Hepatocyte (in vitro differentiated cells): ENCODE data around the gene MID2. TPM values are rescaled to one million over a fixed set of nuclear protein-coding genes. Genes with fewer than 3 reads are reported as not detected.

Experiments used
- DNase-seq: peaks from one replicate; pipeline ENCODE4 v3.0.0-alpha.2; 2016; ENCODE audit warnings: low spot score
- H2AFZ ChIP-seq: fragments of 200-600 bp; sonication (generic); 2 replicates; pipeline ENCODE4 v1.6.0; 2016; ENCODE audit warnings: antibody characterized with exemption, mild to moderate bottlenecking
- H3K27ac ChIP-seq: fragments of 200-600 bp; sonication (generic); 2 replicates; pipeline ENCODE4 v1.5.1; 2016; ENCODE audit warnings: mild to moderate bottlenecking
- H3K27me3 ChIP-seq: fragments of 200-600 bp; sonication (generic); 2 replicates; pipeline ENCODE4 v1.6.1; 2016
- H3K36me3 ChIP-seq: fragments of 200-600 bp; sonication (generic); replicated peaks from 2 replicates; pipeline ENCODE4 v1.5.1; 2016; ENCODE audit warnings: low read depth; ENCODE audit not compliant: insufficient read depth
- H3K4me1 ChIP-seq: fragments of 200-600 bp; sonication (generic); 2 replicates; pipeline ENCODE4 v1.5.1; 2016; ENCODE audit warnings: mild to moderate bottlenecking, moderate library complexity; ENCODE audit not compliant: insufficient read depth
- H3K4me2 ChIP-seq: fragments of 200-600 bp; sonication (generic); 2 replicates; pipeline ENCODE4 v1.6.0; 2016
- H3K4me3 ChIP-seq: fragments of 200-600 bp; sonication (generic); 2 replicates; pipeline ENCODE4 v1.5.1; 2016; ENCODE audit warnings: mild to moderate bottlenecking
- H3K79me2 ChIP-seq: fragments of 200-600 bp; sonication (generic); 2 replicates; pipeline ENCODE4 v1.6.0; 2017; ENCODE audit warnings: mild to moderate bottlenecking
- H3K9me2 ChIP-seq: fragments of 200-600 bp; sonication (generic); replicated peaks from 2 replicates; pipeline ENCODE4 v1.6.0; 2017; ENCODE audit warnings: mild to moderate bottlenecking; ENCODE audit not compliant: insufficient read depth
- H3K9me3 ChIP-seq: fragments of 200-600 bp; sonication (generic); 2 replicates; pipeline ENCODE4 v1.5.1; 2016; ENCODE audit warnings: low read depth, mild to moderate bottlenecking
- H4K20me1 ChIP-seq: fragments of 200-600 bp; sonication (generic); 2 replicates; pipeline ENCODE4 v1.6.0; 2016; ENCODE audit warnings: mild to moderate bottlenecking; ENCODE audit not compliant: insufficient read depth, poor library complexity, severe bottlenecking
- EZH2 ChIP-seq: fragments of 200-600 bp; sonication (generic); IDR thresholded peaks from 2 replicates; pipeline ENCODE4 v1.6.1; 2016; ENCODE audit warnings: antibody characterized with exemption, mild to moderate bottlenecking, borderline replicate concordance
- EZH2phosphoT487 ChIP-seq: fragments of 200-600 bp; sonication (generic); IDR thresholded peaks from one replicate; pipeline ENCODE4 v1.6.1; 2018; ENCODE audit warnings: antibody characterized with exemption, mild to moderate bottlenecking, low read depth, moderate library complexity; ENCODE audit not compliant: unreplicated experiment, severe bottlenecking
- WGBS: methylation state at CpG from one replicate; pipeline ENCODE4 v1.1.6; 2016; ENCODE audit warnings: low lambda C conversion rate; ENCODE audit errors: missing lambda C conversion rate; 5-methylcytosine and 5-hydroxymethylcytosine counted together
- polyA plus RNA-seq: library from polyadenylated mRNA; unstranded; fragments of >200 nt; fragmentation: Nextera tagmentation; extraction: Ambion mirVana; gene quantifications from 2 replicates; pipeline ENCODE4 v1.2.1, GENCODE V29; 2016
- total RNA-seq: library from RNA; depleted of rRNA; stranded (reverse); fragments of >200 nt; gene quantifications from 2 replicates; pipeline ENCODE4 v1.2.3, GENCODE V29; 2014
- TF ChIP-seq, protein P1 (sequence below): fragments of 200-600 bp; sonication (generic); IDR thresholded peaks from 2 replicates; pipeline ENCODE4 v1.5.1; 2016; ENCODE audit warnings: antibody characterized with exemption, mild to moderate bottlenecking; ENCODE audit not compliant: poor library complexity

The MID2 gene
- total and polyA plus RNA-seq, 2 experiments from 2014 or later: 4.4 to 17.6 TPM

DNA sequence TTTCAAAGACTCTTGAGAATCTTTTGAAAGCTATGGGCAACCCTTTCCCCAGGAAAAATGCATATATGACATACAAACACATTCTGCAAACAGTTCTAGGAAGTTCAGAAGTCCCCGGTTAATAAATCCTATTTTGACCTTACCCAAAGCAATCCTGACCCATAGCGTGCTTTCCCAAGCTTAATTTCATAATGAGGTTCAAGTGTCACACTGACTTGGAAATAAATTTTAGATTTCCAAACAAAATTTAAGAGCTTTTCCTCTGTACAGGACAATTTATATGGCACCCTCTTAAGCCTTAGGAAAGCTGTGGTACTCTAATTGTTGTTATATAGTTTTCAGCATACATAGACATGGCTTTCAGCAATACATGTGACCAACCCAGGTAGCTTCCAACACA is 11.3 kb downstream of the MID2 start:
- Histone ChIP-seq H3K36me3 (no peaks in the 10 kb centered on the region), H3K4me2 (no peak overlapping the region), H3K79me2 (no peaks in the 10 kb centered on the region), H2AFZ (no peak overlapping the region), H3K27ac (no peak overlapping the region), H3K4me3 (no peak overlapping the region), H3K9me3 (no peaks in the 10 kb centered on the region), H3K4me1 (no peaks in the 10 kb centered on the region), H3K9me2 (no peaks in the 10 kb centered on the region), H4K20me1 (no peaks in the 10 kb centered on the region), H3K27me3 (no peaks in the 10 kb centered on the region)
- 74% methylated on average over 2 of the region's 2 CpGs for WGBS
- TF ChIP-seq EZH2 (no peak), EZH2phosphoT487 (no peak)
- TF ChIP-seq, protein P1, sequence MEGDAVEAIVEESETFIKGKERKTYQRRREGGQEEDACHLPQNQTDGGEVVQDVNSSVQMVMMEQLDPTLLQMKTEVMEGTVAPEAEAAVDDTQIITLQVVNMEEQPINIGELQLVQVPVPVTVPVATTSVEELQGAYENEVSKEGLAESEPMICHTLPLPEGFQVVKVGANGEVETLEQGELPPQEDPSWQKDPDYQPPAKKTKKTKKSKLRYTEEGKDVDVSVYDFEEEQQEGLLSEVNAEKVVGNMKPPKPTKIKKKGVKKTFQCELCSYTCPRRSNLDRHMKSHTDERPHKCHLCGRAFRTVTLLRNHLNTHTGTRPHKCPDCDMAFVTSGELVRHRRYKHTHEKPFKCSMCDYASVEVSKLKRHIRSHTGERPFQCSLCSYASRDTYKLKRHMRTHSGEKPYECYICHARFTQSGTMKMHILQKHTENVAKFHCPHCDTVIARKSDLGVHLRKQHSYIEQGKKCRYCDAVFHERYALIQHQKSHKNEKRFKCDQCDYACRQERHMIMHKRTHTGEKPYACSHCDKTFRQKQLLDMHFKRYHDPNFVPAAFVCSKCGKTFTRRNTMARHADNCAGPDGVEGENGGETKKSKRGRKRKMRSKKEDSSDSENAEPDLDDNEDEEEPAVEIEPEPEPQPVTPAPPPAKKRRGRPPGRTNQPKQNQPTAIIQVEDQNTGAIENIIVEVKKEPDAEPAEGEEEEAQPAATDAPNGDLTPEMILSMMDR: no peak
- no peak for DNase-seq

DNA sequence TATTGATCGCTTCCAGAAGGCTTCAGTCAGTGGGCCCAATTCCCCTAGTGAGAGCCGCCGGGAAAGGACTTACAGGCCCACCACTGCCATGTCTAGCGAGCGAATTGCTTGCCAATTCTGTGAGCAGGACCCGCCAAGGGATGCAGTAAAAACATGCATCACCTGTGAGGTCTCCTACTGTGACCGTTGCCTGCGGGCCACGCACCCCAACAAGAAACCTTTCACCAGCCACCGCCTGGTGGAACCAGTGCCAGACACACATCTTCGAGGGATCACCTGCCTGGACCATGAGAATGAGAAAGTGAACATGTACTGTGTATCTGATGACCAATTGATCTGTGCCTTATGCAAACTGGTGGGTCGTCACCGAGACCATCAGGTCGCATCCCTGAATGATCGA is 15.3 kb downstream of the MID2 start:
- H3K9me2 ChIP-seq: no peaks in the 10 kb centered on the region
- 92% methylated on average over 15 of the region's 15 CpGs for WGBS
- H4K20me1 ChIP-seq: no peaks in the 10 kb centered on the region
- H3K27ac ChIP-seq: no peak overlapping the region
- H3K4me2 ChIP-seq: no peak overlapping the region
- no peaks in the 10 kb centered on the region for H3K27me3 ChIP-seq
- no peak for DNase-seq
- no peak overlapping the region for H2AFZ ChIP-seq
- no peaks in the 10 kb centered on the region for H3K9me3 ChIP-seq
- H3K36me3 ChIP-seq: no peaks in the 10 kb centered on the region
- TF ChIP-seq, protein P1: no peak
- TF ChIP-seq EZH2 (no peak), EZH2phosphoT487 (no peak)
- no peak overlapping the region for H3K4me3 ChIP-seq
- no peaks in the 10 kb centered on the region for H3K4me1 ChIP-seq
- H3K79me2 ChIP-seq: no peaks in the 10 kb centered on the region

DNA sequence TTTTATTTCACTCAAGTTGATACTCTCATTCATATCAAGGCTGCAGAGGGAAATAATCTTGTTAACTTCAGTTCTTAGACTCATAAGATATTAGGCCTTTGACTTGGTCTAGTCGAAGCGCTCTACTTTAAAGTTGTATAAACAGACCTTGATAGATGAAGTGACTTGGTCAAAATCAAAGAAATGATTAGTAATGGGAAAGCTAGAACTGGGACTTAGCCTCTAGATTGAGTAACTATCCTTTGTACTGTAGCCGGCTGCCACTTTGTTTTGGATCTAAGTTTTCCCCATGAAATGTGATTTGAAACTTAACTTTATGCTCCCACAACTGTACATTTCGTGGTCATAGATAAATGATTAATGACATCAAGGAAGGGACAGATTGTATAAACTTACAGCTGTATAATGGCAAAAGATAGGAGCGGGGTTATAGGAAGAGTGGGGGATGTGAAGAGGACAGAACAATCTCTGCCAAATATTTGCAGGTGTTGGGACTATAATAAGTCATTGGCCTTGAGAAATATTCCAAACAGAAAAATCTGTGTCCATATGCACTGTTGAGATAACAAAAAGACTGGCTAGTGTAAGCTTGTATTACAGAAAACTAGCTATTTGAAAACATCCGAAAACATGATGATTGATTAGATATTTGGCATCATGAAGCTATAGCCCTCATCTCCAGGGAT is 17.2 kb downstream of the MID2 start:
- Histone ChIP-seq H3K9me3 (no peaks in the 10 kb centered on the region), H3K27ac (no peak overlapping the region), H3K4me3 (no peak overlapping the region), H2AFZ (no peak overlapping the region), H3K27me3 (no peaks in the 10 kb centered on the region), H4K20me1 (no peaks in the 10 kb centered on the region), H3K4me2 (no peak overlapping the region), H3K9me2 (no peaks in the 10 kb centered on the region), H3K79me2 (no peaks in the 10 kb centered on the region), H3K4me1 (no peaks in the 10 kb centered on the region), H3K36me3 (no peaks in the 10 kb centered on the region)
- TF ChIP-seq EZH2: no peak
- TF ChIP-seq, protein P1: no peak
- no peak for TF ChIP-seq EZH2phosphoT487
- DNase-seq: no peak
- WGBS: 84% methylated on average over 6 of the region's 6 CpGs
